SK-N-SH (cell line): Measurements from ENCODE around the gene PIF1. TPM values are rescaled to one million over a fixed set of nuclear protein-coding genes. Genes with fewer than 3 reads are reported as not detected.
"Not testable (repeated sequence)": the region's sequence is repeated elsewhere in the genome, so short reads cannot be mapped to it uniquely, and the experiment has no call there.

Experiments
- CTCF ChIA-PET: fragments of 300-600, 350-600 bp; formaldehyde crosslinking; extraction: SDS; loops from one replicate; lab custom pipeline; 2021; lab: Yijun Ruan, JAX
- POLR2A ChIA-PET: fragments of 350-600 bp; sonication (Branson Sonifier 250); formaldehyde crosslinking; extraction: SDS; loops from one replicate; lab custom pipeline; 2020; ENCODE audit warnings: antibody characterized with exemption, inconsistent platforms; lab: Yijun Ruan, JAX
- DNase-seq: peaks from one replicate; pipeline ENCODE4 v3.0.0; 2012
- H2AFZ ChIP-seq: fragments of 200-600 bp; sonication (generic); 2 replicates; pipeline ENCODE4 v1.8.1; 2016; ENCODE audit warnings: antibody characterized with exemption, mild to moderate bottlenecking, low read depth
- H3F3A ChIP-seq: fragments of 200-600 bp; sonication (generic); replicated peaks from 2 replicates; pipeline ENCODE3; 2016; ENCODE audit warnings: antibody characterized with exemption, mild to moderate bottlenecking; ENCODE audit not compliant: insufficient read depth
- H3K27ac ChIP-seq, 2 experiments: fragments of 200-500 bp in 1 of 2; fragments of 200-600 bp in 1 of 2; sonication (Bioruptor generic) in 1 of 2; sonication (generic), shearing (Covaris generic) in 1 of 2; 2 replicates each; pipeline versions ENCODE4 v1.5.1 to v1.6.1; 2014 to 2016; ENCODE audit warnings: low read depth in 2 of 2, inconsistent platforms in 1 of 2, low read length in 1 of 2, mild to moderate bottlenecking in 1 of 2, mixed read lengths in 1 of 2
- H3K27me3 ChIP-seq: fragments of 200-600 bp; sonication (generic), shearing (Covaris generic); 2 replicates; pipeline ENCODE4 v1.6.1; 2016; ENCODE audit warnings: mixed run types; ENCODE audit not compliant: insufficient read depth
- H3K36me3 ChIP-seq, 2 experiments: fragments of 200-500 bp in 1 of 2; fragments of 200-600 bp in 1 of 2; sonication (Bioruptor generic) in 1 of 2; sonication (generic) in 1 of 2; replicated peaks in 1 of 2; 2 replicates each; pipeline versions ENCODE3 to v1.5.1; 2014 to 2016; ENCODE audit warnings: low read length in 1 of 2, mild to moderate bottlenecking in 1 of 2; ENCODE audit not compliant: insufficient read depth in 2 of 2, control insufficient read depth in 1 of 2
- H3K4me1 ChIP-seq, 2 experiments: fragments of 200-500 bp in 1 of 2; fragments of 200-600 bp in 1 of 2; sonication (Bioruptor generic) in 1 of 2; sonication (generic), shearing (Covaris generic) in 1 of 2; 2 replicates each; pipeline versions ENCODE4 v1.5.1 to v1.6.1; 2014 to 2016; ENCODE audit warnings: low read depth in 1 of 2, low read length in 1 of 2, mixed run types in 1 of 2; ENCODE audit not compliant: insufficient read depth in 2 of 2, control insufficient read depth in 1 of 2
- H3K4me2 ChIP-seq: fragments of 200-600 bp; sonication (generic), shearing (Covaris generic); 2 replicates; pipeline ENCODE4 v1.6.1; 2017; ENCODE audit warnings: mixed run types
- H3K4me3 ChIP-seq, 2 experiments: fragments of 200-500 bp in 1 of 2; fragments of 200-600 bp in 1 of 2; sonication (Bioruptor generic) in 1 of 2; sonication (generic), shearing (Covaris generic) in 1 of 2; 2 replicates each; pipeline versions ENCODE4 v1.5.1 to v1.8.1; 2014 to 2016; ENCODE audit warnings: low read depth in 2 of 2, inconsistent platforms in 1 of 2, low read length in 1 of 2, mild to moderate bottlenecking in 1 of 2, mixed read lengths in 1 of 2, moderate library complexity in 1 of 2
- H3K79me2 ChIP-seq: fragments of 200-600 bp; sonication (generic); 2 replicates; pipeline ENCODE4 v1.8.1; 2017; ENCODE audit warnings: mild to moderate bottlenecking; ENCODE audit not compliant: insufficient read depth
- H3K9ac ChIP-seq: fragments of 200-600 bp; sonication (generic); 2 replicates; pipeline ENCODE4 v1.6.1; 2017; ENCODE audit warnings: mixed run types
- H3K9me2 ChIP-seq: fragments of 200-600 bp; sonication (generic); 2 replicates; pipeline ENCODE4 v1.6.1; 2017; ENCODE audit warnings: mixed run types
- H3K9me3 ChIP-seq: fragments of 200-600 bp; sonication (generic); 2 replicates; pipeline ENCODE4 v1.6.1; 2017; ENCODE audit warnings: mixed run types, mild to moderate bottlenecking, moderate library complexity
- H4K20me1 ChIP-seq: fragments of 200-600 bp; sonication (generic); 2 replicates; pipeline ENCODE4 v1.6.1; 2017; ENCODE audit warnings: mild to moderate bottlenecking, mixed run types; ENCODE audit not compliant: insufficient read depth
- CHD2 ChIP-seq: fragments of 150-350 bp; IDR thresholded peaks from 2 replicates; pipeline ENCODE4 v1.6.1; 2018; ENCODE audit warnings: low read length; ENCODE audit not compliant: partially characterized antibody
- EP300 ChIP-seq, 2 experiments: IDR thresholded peaks; 2 replicates each; pipeline versions ENCODE4 v1.4.0 to v1.6.1; 2012; ENCODE audit warnings: borderline replicate concordance in 1 of 2, low read depth in 1 of 2, low read length in 1 of 2
- FOXJ3 ChIP-seq: sonication (generic); formaldehyde crosslinking; IDR thresholded peaks from 2 replicates; pipeline ENCODE4 v1.5.1; 2020; ENCODE audit warnings: mild to moderate bottlenecking, missing genetic modification reagents
- GABPA ChIP-seq: IDR thresholded peaks from 2 replicates; pipeline ENCODE4 v1.4.0; 2012; ENCODE audit warnings: low read depth, mild to moderate bottlenecking
- GATA2 ChIP-seq: sonication (generic); formaldehyde crosslinking; IDR thresholded peaks from 2 replicates; pipeline ENCODE4 v1.5.0; 2020; ENCODE audit warnings: mild to moderate bottlenecking, missing genetic modification reagents
- IRF3 ChIP-seq: fragments of 150-350 bp; IDR thresholded peaks from 2 replicates; pipeline ENCODE4 v1.6.1; 2016; ENCODE audit warnings: mild to moderate bottlenecking, low read depth, low read length
- JUND ChIP-seq: IDR thresholded peaks from 2 replicates; pipeline ENCODE4 v1.4.0; 2012
- MAX ChIP-seq: IDR thresholded peaks from 2 replicates; pipeline ENCODE4 v1.4.0; 2012; ENCODE audit warnings: low read depth
- MEF2A ChIP-seq: IDR thresholded peaks from 2 replicates; pipeline ENCODE4 v1.4.0; 2012; ENCODE audit warnings: low read depth, borderline replicate concordance
- POLR2AphosphoS5 ChIP-seq: IDR thresholded peaks from 2 replicates; pipeline ENCODE4 v1.6.1; 2012; ENCODE audit warnings: low read depth, low read length
- RCOR1 ChIP-seq: fragments of 150-350 bp; IDR thresholded peaks from 2 replicates; pipeline ENCODE4 v1.6.1; 2017; ENCODE audit warnings: antibody characterized with exemption, low read length
- RFX5 ChIP-seq: IDR thresholded peaks from 2 replicates; pipeline ENCODE4 v1.6.1; 2012; ENCODE audit warnings: mild to moderate bottlenecking, improper control_type of control experiment, low read length
- SIN3A ChIP-seq: IDR thresholded peaks from 2 replicates; pipeline ENCODE4 v1.6.1; 2012; ENCODE audit warnings: low read depth, mild to moderate bottlenecking, low read length, moderate library complexity, borderline replicate concordance
- SMC3 ChIP-seq: IDR thresholded peaks from 2 replicates; pipeline ENCODE4 v1.6.1; 2012; ENCODE audit warnings: low read depth, low read length, improper control_type of control experiment
- TAF1 ChIP-seq: IDR thresholded peaks from 2 replicates; pipeline ENCODE4 v1.6.1; 2012; ENCODE audit warnings: low read depth, mild to moderate bottlenecking, low read length, moderate library complexity, borderline replicate concordance
- TCF12 ChIP-seq: IDR thresholded peaks from 2 replicates; pipeline ENCODE4 v1.4.0; 2012
- TEAD4 ChIP-seq: IDR thresholded peaks from 2 replicates; pipeline ENCODE4 v1.4.0; 2012; ENCODE audit warnings: mild to moderate bottlenecking, borderline replicate concordance; ENCODE audit not compliant: insufficient read depth
- USF2 ChIP-seq: fragments of 150-350 bp; IDR thresholded peaks from 2 replicates; pipeline ENCODE4 v1.6.1; 2017; ENCODE audit warnings: antibody characterized with exemption, low read length, low read depth, borderline replicate concordance
- YY1 ChIP-seq: IDR thresholded peaks from 2 replicates; pipeline ENCODE4 v1.4.0; 2012; ENCODE audit warnings: low read depth, mild to moderate bottlenecking
- ZBTB33 ChIP-seq: IDR thresholded peaks from 2 replicates; pipeline ENCODE4 v1.4.0; 2012; ENCODE audit warnings: low read depth, borderline replicate concordance
- WGBS: methylation state at CpG from one replicate; pipeline ENCODE4 v1.1.6; 2017; ENCODE audit warnings: low lambda C conversion rate; 5-methylcytosine and 5-hydroxymethylcytosine counted together
- polyA plus RNA-seq, 3 experiments: library from polyadenylated mRNA; depleted of rRNA; stranded (reverse); fragments of >200 nt; gene quantifications; 2 replicates each; pipeline ENCODE4 v1.2.3, GENCODE V29; 2012

PIF1 gene
- polyA plus RNA-seq, 1 of the 3 experiments (the other 2 are of a cell fraction), result 12.4 TPM

- DNase-seq, H3K27ac ChIP-seq, H3K9me3 ChIP-seq, H3K4me1 ChIP-seq, H3K36me3 ChIP-seq, H4K20me1 ChIP-seq, H3K4me2 ChIP-seq, H2AFZ ChIP-seq, H3K4me3 ChIP-seq, H3K27me3 ChIP-seq, H3K9me2 ChIP-seq, H3K79me2 ChIP-seq, H3F3A ChIP-seq, H3K9ac ChIP-seq: not testable (repeated sequence)
- CTCF ChIA-PET, result interaction anchor here (1.2 to 3.2 kb wide), 2 partner anchors 15 to 65 kb away, joined by 3 to 10 read pairs; no protein-coding TSS in a partner anchor
- 96% methylated on average over 7 of the region's 7 CpGs for WGBS
- POLR2A ChIA-PET, result interaction anchor here (0.6 kb wide), 1 partner anchor 496 kb away, joined by 3 read pairs; no protein-coding TSS in a partner anchor
These were observed 30.1 kb downstream of the PIF1 start for GRCh38 chr15:64795299-64795698.

GRCh38 chr15:64792282-64792681 is 33.2 kb downstream of the PIF1 start:
- no peak overlapping the region for H3K4me2 ChIP-seq
- H3K9ac ChIP-seq, result no peak overlapping the region
- H3K4me1 ChIP-seq, result no peaks in the 10 kb centered on the region
- no peaks in the 10 kb centered on the region for H3K36me3 ChIP-seq
- no peaks in the 10 kb centered on the region for H3K79me2 ChIP-seq
- no peaks in the 10 kb centered on the region for H4K20me1 ChIP-seq
- ChIA-PET CTCF (no interaction called here), POLR2A (no interaction called here)
- no peaks in the 10 kb centered on the region for H3F3A ChIP-seq
- no peak overlapping the region for H2AFZ ChIP-seq
- H3K27me3 ChIP-seq, result no peaks in the 10 kb centered on the region
- DNase-seq, result no peak
- H3K9me3 ChIP-seq, result no peaks in the 10 kb centered on the region
- no peaks in the 10 kb centered on the region for H3K9me2 ChIP-seq
- H3K27ac ChIP-seq, result no peak overlapping the region
- H3K4me3 ChIP-seq, result no peak overlapping the region
- TF ChIP-seq POLR2AphosphoS5, result no peak
- no peak for TF ChIP-seq USF2
- TF ChIP-seq CHD2, result no peak
- no peak for TF ChIP-seq MEF2A
- TF ChIP-seq SMC3, result no peak
- no peak for TF ChIP-seq GATA2 (CRISPR knock-in tag)
- TF ChIP-seq TAF1, result no peak
- no peak for TF ChIP-seq TCF12
- TF ChIP-seq JUND, result no peak
- no peak for TF ChIP-seq TEAD4
- TF ChIP-seq RCOR1, result no peak
- no peak for TF ChIP-seq SIN3A
- TF ChIP-seq FOXJ3 (CRISPR knock-in tag), result no peak
- no peak for TF ChIP-seq MAX
- TF ChIP-seq YY1, result no peak
- TF ChIP-seq ZBTB33, result no peak
- TF ChIP-seq GABPA, result no peak
- no peak for TF ChIP-seq EP300 (IDR thresholded peaks at IDR 0.05; ENCODE audit: borderline replicate concordance in 1 of 2, low read depth in 1 of 2, low read length in 1 of 2)
- no peak for TF ChIP-seq IRF3
- TF ChIP-seq RFX5, result no peak
- 67% methylated on average over 3 of the region's 3 CpGs for WGBS
